NCI-H1694 treated with DMSO at 0.1 percent for 48 hours (cell line): Measurements from ENCODE around the gene PIP5K1A.
"Not testable (repeated sequence)": the region's sequence is repeated elsewhere in the genome, so short reads cannot be mapped to it uniquely, and the experiment has no call there.

Experiments
- DNase-seq: peaks from one replicate; lab custom pipeline; 2025; lab: John Stamatoyannopoulos, UW

Gene PIP5K1A

DNA sequence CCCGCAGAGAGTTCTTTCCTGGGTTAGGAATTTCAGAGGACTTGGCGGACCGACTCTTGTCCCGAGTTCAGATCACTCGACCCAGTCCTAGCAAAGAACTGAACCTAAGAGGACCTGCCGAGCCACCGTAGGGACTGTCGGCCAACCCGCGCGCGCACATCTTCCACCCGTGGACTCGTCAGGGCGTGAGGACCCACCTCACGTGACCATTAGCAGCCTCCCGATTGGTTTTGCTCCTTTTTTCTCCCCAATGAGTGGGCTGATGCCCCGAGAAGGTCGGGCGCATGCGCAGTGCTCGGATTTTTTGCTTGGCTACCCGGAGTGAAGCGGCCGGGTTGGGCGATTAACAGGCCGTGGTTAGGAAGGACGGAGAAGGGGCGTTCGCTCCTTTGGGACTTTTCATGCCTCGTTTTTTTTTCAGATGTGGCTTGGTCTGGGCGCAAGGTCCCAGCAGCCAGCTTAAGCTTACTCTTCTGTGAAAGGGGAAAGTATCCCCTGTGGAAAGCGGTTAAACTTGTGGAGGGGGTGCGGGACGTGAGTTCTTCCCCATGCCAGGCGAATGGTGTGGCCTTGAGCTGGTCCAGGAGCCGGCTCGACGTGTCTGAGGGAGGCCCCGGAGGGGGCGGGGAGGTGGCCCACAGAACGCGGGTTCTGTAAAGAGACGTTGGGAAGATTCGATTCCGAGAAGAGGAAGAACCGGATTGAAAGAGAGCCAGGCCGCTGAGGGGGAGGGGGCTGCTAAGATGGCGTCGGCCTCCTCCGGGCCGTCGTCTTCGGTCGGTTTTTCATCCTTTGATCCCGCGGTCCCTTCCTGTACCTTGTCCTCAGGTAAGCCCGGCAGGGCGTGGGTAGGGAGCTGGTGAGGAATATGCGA, at the start of gene PIP5K1A:
TSS of gene PIP5K1A (plus strand) at position 299 of the 874 bp plus-strand sequence. CDS start at position 744, 445 bp downstream.
- peak; percentile 99 for DNase-seq

- DNase-seq, result no peak
These were observed 41.9 kb upstream of the PIP5K1A start, which contains the start of gene TNFAIP8L2 for GRCh38 chr1:151156515-151156819. TNFAIP8L2 (plus strand) TSS chr1:151156649; CDS start chr1:151158698, 2,049 bp downstream.

GRCh38 chr1:151157067-151157531, 41.3 kb upstream of the PIP5K1A start:
- DNase-seq, result no peak

GRCh38 chr1:151158326-151158725, 40.0 kb upstream of the PIP5K1A start:
- DNase-seq, result no peak

DNA sequence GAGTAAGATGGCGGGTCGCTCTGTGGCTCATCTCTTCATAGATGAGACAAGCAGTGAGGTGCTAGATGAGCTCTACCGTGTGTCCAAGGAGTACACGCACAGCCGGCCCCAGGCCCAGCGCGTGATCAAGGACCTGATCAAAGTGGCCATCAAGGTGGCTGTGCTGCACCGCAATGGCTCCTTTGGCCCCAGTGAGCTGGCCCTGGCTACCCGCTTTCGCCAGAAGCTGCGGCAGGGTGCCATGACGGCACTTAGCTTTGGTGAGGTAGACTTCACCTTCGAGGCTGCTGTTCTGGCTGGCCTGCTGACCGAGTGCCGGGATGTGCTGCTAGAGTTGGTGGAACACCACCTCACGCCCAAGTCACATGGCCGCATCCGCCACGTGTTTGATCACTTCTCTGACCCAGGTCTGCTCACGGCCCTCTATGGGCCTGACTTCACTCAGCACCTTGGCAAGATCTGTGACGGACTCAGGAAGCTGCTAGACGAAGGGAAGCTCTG, 39.6 kb upstream of the PIP5K1A start:
- DNase-seq, result no peak

GRCh38 chr1:151159373-151159772, 39.0 kb upstream of the PIP5K1A start:
- DNase-seq, result no peak

DNA sequence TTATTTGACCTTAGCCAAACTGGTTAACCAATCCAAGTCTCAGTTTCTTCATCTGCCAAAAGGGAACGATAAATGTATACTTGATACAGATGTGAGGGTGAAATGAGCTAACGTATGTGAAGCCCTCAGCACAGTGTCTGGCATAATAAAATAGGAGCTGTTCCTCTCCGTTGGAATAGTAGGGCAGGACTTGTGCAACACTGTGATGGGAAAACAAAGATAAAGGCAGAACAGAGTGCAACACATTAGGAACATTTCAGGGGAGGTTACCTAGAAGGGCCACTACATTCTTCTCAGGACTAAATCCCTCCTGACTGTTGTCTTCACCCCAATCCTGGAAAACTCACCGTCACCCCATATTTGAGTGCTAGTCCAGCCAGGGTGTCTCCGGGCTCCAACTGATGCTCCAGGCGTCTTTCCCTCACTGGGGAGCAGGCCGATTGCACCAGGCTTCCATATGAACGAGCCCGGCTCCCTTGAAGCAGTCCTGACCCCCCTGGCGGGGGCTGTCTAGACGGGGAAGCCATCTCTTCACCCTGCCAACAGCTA, 33.5 kb upstream of the PIP5K1A start:
- DNase-seq, result no peak

DNA sequence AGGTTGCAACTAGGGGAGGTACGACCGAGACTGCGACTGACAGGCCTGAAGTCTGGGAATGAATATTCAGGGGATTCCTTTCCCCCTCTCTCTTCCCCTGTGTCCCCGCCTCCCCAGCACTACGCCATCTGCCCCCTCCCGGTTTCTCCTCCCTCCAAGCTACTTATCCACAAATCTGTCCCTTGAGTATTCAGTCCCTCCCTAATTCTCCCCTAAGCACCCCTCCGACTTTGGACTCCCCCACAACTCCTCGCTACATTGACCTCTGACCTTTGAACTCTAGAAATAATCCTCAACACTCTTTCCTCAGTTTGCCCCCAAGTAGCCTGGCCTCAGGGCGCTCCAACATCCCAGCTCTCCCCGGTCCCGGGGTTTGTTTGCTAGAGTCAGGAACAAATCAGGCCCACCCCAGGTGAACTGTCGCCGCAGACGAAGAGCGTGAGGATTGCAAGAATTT, 33.0 kb upstream of the PIP5K1A start:
- peak; percentile 51 for DNase-seq

DNA sequence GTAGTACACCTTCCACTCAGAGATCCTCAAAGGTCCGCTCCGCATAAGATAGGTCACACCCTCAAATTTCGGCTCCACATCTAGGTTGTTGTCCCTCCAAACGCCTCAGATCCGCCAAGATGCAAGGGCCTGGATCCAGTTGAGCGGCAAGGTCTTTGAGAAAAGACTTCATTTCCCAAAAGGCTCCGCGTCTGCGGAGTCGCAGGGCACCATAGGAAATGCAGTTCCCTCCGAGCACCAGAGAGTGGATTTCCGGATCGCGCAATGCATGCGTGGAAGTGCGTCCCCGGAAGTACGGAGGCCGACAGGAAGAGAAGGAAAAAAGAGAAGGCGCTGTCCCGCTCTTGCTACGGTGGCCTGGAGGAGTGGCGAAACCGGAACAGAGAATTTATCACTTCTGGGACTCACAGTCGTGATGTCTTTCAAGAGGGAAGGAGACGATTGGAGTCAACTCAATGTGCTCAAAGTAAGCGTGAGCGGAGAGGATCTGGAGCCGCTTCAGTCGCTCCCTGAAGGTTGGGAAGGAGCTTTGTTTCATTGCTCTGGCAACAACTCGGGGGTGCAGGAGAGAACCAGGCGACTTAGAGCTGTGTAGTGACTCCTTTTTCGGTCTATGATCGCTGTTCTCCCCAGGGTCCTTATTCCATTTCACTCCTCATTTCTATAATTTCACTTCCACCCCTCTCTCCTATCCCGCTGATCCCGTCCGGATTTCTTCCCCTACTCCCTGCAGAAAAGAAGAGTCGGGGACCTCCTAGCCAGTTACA, 32.4 kb upstream of the PIP5K1A start, which contains the start of the genes LYSMD1 and SCNM1:
TSS of gene LYSMD1 (minus strand) at position 165 of the 767 bp plus-strand sequence. CDS start 644 bp downstream, outside the sequence.
TSS of gene SCNM1 (plus strand) at position 407 of the 767 bp plus-strand sequence. CDS start at position 416, 9 bp downstream.
- peak; percentile 99 for DNase-seq

DNA sequence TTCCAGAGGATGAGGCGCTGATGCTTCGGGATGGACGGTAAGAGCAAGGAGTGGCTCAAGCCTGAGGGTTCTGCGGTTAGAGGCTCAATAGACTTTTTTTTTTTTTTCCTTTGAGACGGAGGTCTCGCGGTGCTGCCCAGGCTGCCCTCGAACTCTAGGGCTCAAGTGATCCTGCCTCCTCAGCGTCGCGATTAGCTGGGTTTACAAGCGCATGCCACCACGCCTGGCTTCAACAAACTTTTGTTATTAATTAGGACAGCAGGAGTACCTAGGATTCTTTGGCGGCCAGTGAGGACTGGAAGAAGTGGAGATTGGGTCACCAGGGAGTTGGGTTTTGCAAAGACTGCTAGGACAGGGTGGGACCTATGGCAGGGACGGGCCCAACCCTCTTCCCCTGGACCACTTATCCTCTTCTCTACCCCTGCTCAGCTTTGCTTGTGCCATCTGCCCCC, 31.8 kb upstream of the PIP5K1A start:
- no peak for DNase-seq

DNA sequence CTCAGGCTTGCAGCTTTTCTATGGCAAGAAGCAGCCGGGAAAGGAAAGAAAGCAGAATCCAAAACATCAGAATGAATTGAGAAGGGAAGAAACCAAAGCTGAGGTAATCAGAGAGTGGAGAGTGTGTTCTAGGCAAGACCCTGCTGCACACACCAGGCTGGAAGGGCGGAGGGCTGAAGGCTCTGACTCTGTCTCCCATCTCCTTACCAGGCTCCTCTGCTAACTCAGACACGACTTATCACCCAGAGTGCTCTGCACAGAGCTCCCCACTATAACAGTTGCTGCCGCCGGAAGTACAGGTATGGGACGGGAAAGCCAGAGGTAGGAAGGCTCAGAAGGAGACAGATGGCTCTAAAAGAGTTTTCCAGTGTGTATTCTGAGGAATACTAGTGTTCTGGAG, 31.2 kb upstream of the PIP5K1A start:
- DNase-seq, result no peak

DNA sequence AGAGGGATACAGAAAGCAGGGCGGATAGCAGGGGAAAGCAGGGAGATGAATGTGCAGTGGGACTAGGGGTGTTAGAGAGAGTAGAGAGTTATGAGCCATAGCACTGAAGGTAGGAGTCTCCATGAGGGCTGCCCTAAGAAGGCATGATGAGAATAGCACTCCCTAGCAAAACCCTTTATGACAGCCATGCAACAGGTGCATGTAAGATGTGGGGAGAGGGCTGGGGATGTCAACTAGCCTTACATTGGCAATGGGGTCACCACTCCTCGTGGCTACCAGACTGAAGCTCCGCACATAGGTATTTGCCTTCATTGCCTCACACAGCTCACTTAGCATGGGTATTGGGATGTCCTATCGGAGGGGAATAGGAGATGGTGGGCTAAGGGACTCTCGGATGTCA, 27.2 kb upstream of the PIP5K1A start:
- no peak for DNase-seq

- no peak for DNase-seq
These were observed 23.2 kb upstream of the PIP5K1A start for GRCh38 chr1:151175041-151175741.

DNA sequence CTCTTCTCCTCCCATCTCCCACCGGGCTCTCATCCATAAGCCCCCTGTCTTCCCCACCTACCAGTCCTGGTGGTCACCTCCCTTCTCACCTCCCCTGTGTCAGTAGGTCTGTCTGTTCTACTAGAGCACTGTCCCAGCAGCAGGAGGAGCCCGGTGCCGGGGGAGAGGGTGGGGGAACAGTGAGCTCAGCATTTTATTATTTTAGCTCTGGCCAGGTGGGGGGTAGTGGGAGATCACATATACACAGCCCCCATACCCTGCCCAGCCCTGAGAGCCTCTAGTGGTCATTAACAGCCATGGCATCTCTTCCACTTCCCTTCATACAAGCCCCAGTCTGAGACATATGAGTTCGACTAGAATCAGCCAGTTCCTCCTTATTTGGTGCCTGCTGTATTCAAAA, 22.5 kb upstream of the PIP5K1A start, which contains the start of gene TMOD4:
TSS of gene TMOD4 (minus strand) at position 119 of the 400 bp plus-strand sequence. CDS start 1,106 bp downstream, outside the sequence.
- DNase-seq, result peak; percentile 36

- DNase-seq, result no peak
These were observed 21.8 kb upstream of the PIP5K1A start for GRCh38 chr1:151176514-151177045.

GRCh38 chr1:151184211-151184610, 14.1 kb upstream of the PIP5K1A start:
- DNase-seq, result no peak

GRCh38 chr1:151187205-151187604, 11.1 kb upstream of the PIP5K1A start:
- DNase-seq, result no peak

DNA sequence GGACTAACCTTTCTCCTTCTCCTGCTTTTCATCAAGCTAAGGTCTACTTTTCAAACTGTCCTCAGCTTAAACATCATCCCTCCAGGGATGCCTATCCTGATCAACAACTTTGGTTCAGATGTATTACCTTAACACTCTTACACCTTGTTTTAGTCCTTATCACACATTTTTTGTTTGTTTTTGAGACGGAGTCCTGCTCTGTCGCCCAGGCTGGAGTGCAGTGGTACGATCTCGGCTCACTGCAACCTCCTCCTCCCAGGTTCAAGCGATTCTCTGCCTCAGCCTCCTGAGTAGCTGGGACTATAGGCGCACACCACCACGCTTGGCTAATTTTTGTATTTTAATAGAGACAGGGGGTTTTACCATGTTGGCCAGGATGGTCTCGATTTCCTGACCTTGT, 9.7 kb upstream of the PIP5K1A start:
- not testable (repeated sequence) for DNase-seq

GRCh38 chr1:151189637-151190445, 8.5 kb upstream of the PIP5K1A start, which contains the start of gene VPS72:
VPS72 (minus strand) TSS chr1:151190197; CDS start chr1:151190121, 76 bp downstream.
- peak; percentile 96 for DNase-seq

- DNase-seq, result no peak
These were observed 6.3 kb upstream of the PIP5K1A start for GRCh38 chr1:151192047-151192446.
